Gastroesophageal sphincter (tissue), 3 donors: ENCODE data around the gene DKK3.

ENCODE experiments used
- CTCF ChIP-seq, 4 experiments: fragments of 200-600 bp in 2 of 4; fragments of 450-650 bp in 2 of 4; sonication (generic) in 1 of 4; IDR thresholded peaks; one replicate each; pipeline ENCODE4 v1.5.1; 2017 to 2019; ENCODE audit warnings: antibody characterized with exemption in 4 of 4, mild to moderate bottlenecking in 2 of 4, moderate library complexity in 2 of 4
- EP300 ChIP-seq: sonication (generic); formaldehyde crosslinking; IDR thresholded peaks from one replicate; pipeline ENCODE4 v1.6.1; 2017; ENCODE audit warnings: antibody characterized with exemption, mild to moderate bottlenecking
- POLR2A ChIP-seq, 2 donors: fragments of 450-650 bp; IDR thresholded peaks; one replicate each; pipeline ENCODE4 v1.6.1; 2017; ENCODE audit warnings: antibody characterized with exemption in 2 of 2, mild to moderate bottlenecking in 2 of 2, moderate library complexity in 1 of 2
- POLR2AphosphoS5 ChIP-seq: sonication (generic); formaldehyde crosslinking; IDR thresholded peaks from one replicate; pipeline ENCODE4 v1.6.1; 2017; ENCODE audit warnings: antibody characterized with exemption

- TF ChIP-seq CTCF (IDR thresholded peaks at IDR 0.05) (no peak), POLR2A (IDR thresholded peaks at IDR 0.05) (no peak), POLR2AphosphoS5 (no peak), EP300 (no peak)
These were observed 23.3 kb downstream of the DKK3 start for GRCh38 chr11:11985016-11985715.
